Liver (tissue), 9 donors: Measurements from ENCODE around the gene ALK. TPM values are rescaled to one million over a fixed set of nuclear protein-coding genes. Genes with fewer than 3 reads are reported as not detected.

Source experiments
- DNase-seq: peaks from one replicate; pipeline ENCODE4 v3.0.0-alpha.2; 2017; ENCODE audit warnings: low spot score
- H3K27ac ChIP-seq, 2 donors: one replicate each; pipeline ENCODE4 v1.7.0; 2013; ENCODE audit warnings: inconsistent platforms in 2 of 2, low read length in 2 of 2, control low read depth in 1 of 2, low read depth in 1 of 2, mild to moderate bottlenecking in 1 of 2
- H3K27me3 ChIP-seq, 4 donors: one replicate each; pipeline versions ENCODE4 v1.6.1 to v1.7.0; 2013; ENCODE audit warnings: low read length in 3 of 4, inconsistent platforms in 1 of 4, mild to moderate bottlenecking in 1 of 4, moderate library complexity in 1 of 4; ENCODE audit not compliant: control insufficient read depth in 4 of 4, insufficient read depth in 4 of 4
- H3K36me3 ChIP-seq, 4 donors: one replicate each; pipeline versions ENCODE4 v1.6.1 to v1.7.0; 2013; ENCODE audit warnings: low read length in 3 of 4, mild to moderate bottlenecking in 3 of 4, low read depth in 1 of 4, moderate library complexity in 1 of 4; ENCODE audit not compliant: control insufficient read depth in 4 of 4, insufficient read depth in 3 of 4
- H3K4me1 ChIP-seq, 4 donors: one replicate each; pipeline versions ENCODE4 v1.6.1 to v1.7.0; 2013; ENCODE audit warnings: low read length in 3 of 4, mild to moderate bottlenecking in 3 of 4, moderate library complexity in 1 of 4; ENCODE audit not compliant: control insufficient read depth in 4 of 4, insufficient read depth in 4 of 4
- H3K4me3 ChIP-seq, 3 donors: one replicate each; pipeline versions ENCODE4 v1.6.1 to v1.7.0; 2013; ENCODE audit warnings: low read length in 3 of 3, control low read depth in 1 of 3, low read depth in 1 of 3, mild to moderate bottlenecking in 1 of 3
- H3K9ac ChIP-seq, 2 donors: one replicate each; pipeline ENCODE4 v1.7.0; 2013; ENCODE audit warnings: low read length in 2 of 2, mild to moderate bottlenecking in 2 of 2, moderate library complexity in 2 of 2, control low read depth in 1 of 2, low read depth in 1 of 2
- H3K9me3 ChIP-seq, 4 donors: one replicate each; pipeline versions ENCODE4 v1.6.1 to v1.7.0; 2013; ENCODE audit warnings: low read length in 3 of 4; ENCODE audit not compliant: control insufficient read depth in 4 of 4
- ATF3 ChIP-seq: IDR thresholded peaks from 2 replicates; pipeline ENCODE4 v1.6.1; 2016; ENCODE audit warnings: antibody characterized with exemption
- FOXA2 ChIP-seq: IDR thresholded peaks from 2 replicates; pipeline ENCODE4 v1.6.1; 2016; ENCODE audit warnings: antibody characterized with exemption
- GABPA ChIP-seq, 2 donors: IDR thresholded peaks in 1 of 2; conservative IDR thresholded peaks in 1 of 2; 2 replicates each; pipeline ENCODE4 v1.6.1; 2016; ENCODE audit warnings: antibody characterized with exemption in 2 of 2, mild to moderate bottlenecking in 1 of 2, moderate library complexity in 1 of 2
- HNF4A ChIP-seq, 2 donors: conservative IDR thresholded peaks; 2 replicates each; pipeline ENCODE4 v1.6.1; 2016; ENCODE audit warnings: antibody characterized with exemption in 2 of 2, mild to moderate bottlenecking in 2 of 2
- HNF4G ChIP-seq: IDR thresholded peaks from 2 replicates; pipeline ENCODE4 v1.6.1; 2016; ENCODE audit warnings: antibody characterized with exemption
- NR2F2 ChIP-seq: IDR thresholded peaks from 2 replicates; pipeline ENCODE4 v1.6.1; 2016; ENCODE audit warnings: antibody characterized with exemption
- RAD21 ChIP-seq, 2 donors: IDR thresholded peaks; 2 replicates each; pipeline ENCODE4 v1.6.1; 2016; ENCODE audit warnings: antibody characterized with exemption in 2 of 2, mild to moderate bottlenecking in 2 of 2
- RXRA ChIP-seq, 2 donors: IDR thresholded peaks; 2 replicates each; pipeline ENCODE4 v1.6.1; 2017 to 2018; ENCODE audit warnings: antibody characterized with exemption in 2 of 2, mild to moderate bottlenecking in 1 of 2
- SP1 ChIP-seq: IDR thresholded peaks from 2 replicates; pipeline ENCODE4 v1.6.1; 2018; ENCODE audit warnings: antibody characterized with exemption, mild to moderate bottlenecking
- TAF1 ChIP-seq: conservative IDR thresholded peaks from 2 replicates; pipeline ENCODE4 v1.6.1; 2016; ENCODE audit warnings: antibody characterized with exemption, mild to moderate bottlenecking
- YY1 ChIP-seq: IDR thresholded peaks from 2 replicates; pipeline ENCODE4 v1.6.1; 2016; ENCODE audit warnings: antibody characterized with exemption, mild to moderate bottlenecking
- ZBTB33 ChIP-seq: IDR thresholded peaks from 2 replicates; pipeline ENCODE4 v1.6.1; 2016; ENCODE audit warnings: antibody characterized with exemption
- WGBS: extraction: QIAGEN DNeasy Blood & Tissue Kit; methylation state at CpG from one replicate; pipeline ENCODE4 v1.1.7; 2013; 5-methylcytosine and 5-hydroxymethylcytosine counted together
- polyA plus RNA-seq, 2 donors: library from polyadenylated mRNA; stranded (reverse) in 1 of 2; unstranded in 1 of 2; fragments of 200-250 nt in 1 of 2; fragments of >200 nt in 1 of 2; fragmentation: Nextera tagmentation in 1 of 2; extraction: Ambion mirVana in 1 of 2; gene quantifications; one replicate each; pipeline versions ENCODE4 v1.2.1 to v1.2.3, GENCODE V29; 2013 to 2015
- total RNA-seq, 2 donors: library from RNA; depleted of rRNA; stranded (reverse); fragments of >200 nt; gene quantifications; one replicate each; pipeline ENCODE4 v1.2.3, GENCODE V29; 2014
- TF ChIP-seq, protein P1 (sequence below): fragments of 150-350 bp; IDR thresholded peaks from 2 replicates; pipeline ENCODE4 v1.5.1; 2017; ENCODE audit warnings: improper control_type of control experiment, low read depth, low read length; ENCODE audit not compliant: missing input control
- TF ChIP-seq, protein P2 (sequence below): IDR thresholded peaks from 2 replicates; pipeline ENCODE4 v1.6.1; 2016; ENCODE audit warnings: antibody characterized with exemption, mild to moderate bottlenecking
- donor health status: healthy.
- donor health status: healthy.
- donor health status: healthy.
- donor health status: healthy.
- donor health status: healthy.

The ALK gene
- total and polyA plus RNA-seq, 4 donors, result under 0.01 TPM; not detected in 3

GRCh38 chr2:29215739-29216608, 705.4 kb downstream of the ALK start:
- no peaks in the 10 kb centered on the region for H3K4me1 ChIP-seq
- H3K9ac ChIP-seq, result no peak overlapping the region
- no peaks in the 10 kb centered on the region for H3K36me3 ChIP-seq
- H3K4me3 ChIP-seq, result no peak overlapping the region
- peaks cover 0 to 2% (median 0%) of the 10 kb centered on the region in 4 donors for H3K27me3 ChIP-seq
- WGBS, result 89% methylated on average over 20 of the region's 20 CpGs
- TF ChIP-seq RXRA (IDR thresholded peaks at IDR 0.05) (no peak), FOXA2 (no peak), SP1 (no peak), YY1 (no peak), HNF4G (no peak)
- no peak overlapping the region for H3K27ac ChIP-seq
- DNase-seq, result peak; percentile 6
- no peaks in the 10 kb centered on the region for H3K9me3 ChIP-seq

- TF ChIP-seq, protein P1, sequence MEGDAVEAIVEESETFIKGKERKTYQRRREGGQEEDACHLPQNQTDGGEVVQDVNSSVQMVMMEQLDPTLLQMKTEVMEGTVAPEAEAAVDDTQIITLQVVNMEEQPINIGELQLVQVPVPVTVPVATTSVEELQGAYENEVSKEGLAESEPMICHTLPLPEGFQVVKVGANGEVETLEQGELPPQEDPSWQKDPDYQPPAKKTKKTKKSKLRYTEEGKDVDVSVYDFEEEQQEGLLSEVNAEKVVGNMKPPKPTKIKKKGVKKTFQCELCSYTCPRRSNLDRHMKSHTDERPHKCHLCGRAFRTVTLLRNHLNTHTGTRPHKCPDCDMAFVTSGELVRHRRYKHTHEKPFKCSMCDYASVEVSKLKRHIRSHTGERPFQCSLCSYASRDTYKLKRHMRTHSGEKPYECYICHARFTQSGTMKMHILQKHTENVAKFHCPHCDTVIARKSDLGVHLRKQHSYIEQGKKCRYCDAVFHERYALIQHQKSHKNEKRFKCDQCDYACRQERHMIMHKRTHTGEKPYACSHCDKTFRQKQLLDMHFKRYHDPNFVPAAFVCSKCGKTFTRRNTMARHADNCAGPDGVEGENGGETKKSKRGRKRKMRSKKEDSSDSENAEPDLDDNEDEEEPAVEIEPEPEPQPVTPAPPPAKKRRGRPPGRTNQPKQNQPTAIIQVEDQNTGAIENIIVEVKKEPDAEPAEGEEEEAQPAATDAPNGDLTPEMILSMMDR, result no peak
- no peak for TF ChIP-seq RXRA (IDR thresholded peaks at IDR 0.05)
- H3K4me3 ChIP-seq, result no peak overlapping the region
- no peaks in the 10 kb centered on the region for H3K9me3 ChIP-seq
- peaks cover 0 to 2% (median 0%) of the 10 kb centered on the region in 4 donors for H3K27me3 ChIP-seq
- H3K4me1 ChIP-seq, result no peaks in the 10 kb centered on the region
- H3K27ac ChIP-seq, result no peak overlapping the region
- H3K36me3 ChIP-seq, result no peaks in the 10 kb centered on the region
- WGBS, result 88% methylated on average over 5 of the region's 5 CpGs
- DNase-seq, result no peak
- H3K9ac ChIP-seq, result no peak overlapping the region
Observed at GRCh38 chr2:29215073-29215472, 706.3 kb downstream of the ALK start.

- no peak for DNase-seq
- Histone ChIP-seq H3K4me1 (no peaks in the 10 kb centered on the region), H3K36me3 (no peaks in the 10 kb centered on the region), H3K4me3 (no peak overlapping the region), H3K9ac (no peak overlapping the region), H3K9me3 (no peaks in the 10 kb centered on the region), H3K27ac (no peak overlapping the region), H3K27me3 (peaks cover 0 to 2% (median 0%) of the 10 kb centered on the region in 4 donors)
- WGBS, result 61% methylated on average over 9 of the region's 9 CpGs
- no peak for TF ChIP-seq RAD21 (IDR thresholded peaks at IDR 0.05)
- TF ChIP-seq RXRA (IDR thresholded peaks at IDR 0.05), result no peak
- TF ChIP-seq, protein P1, result no peak
- TF ChIP-seq ZBTB33, result no peak
- no peak for TF ChIP-seq SP1
- no peak for TF ChIP-seq NR2F2
- TF ChIP-seq FOXA2, result no peak
- TF ChIP-seq HNF4G, result no peak
- no peak for TF ChIP-seq ATF3
- no peak for TF ChIP-seq HNF4A (conservative IDR thresholded peaks at IDR 0.05)
- no peak for TF ChIP-seq GABPA (IDR thresholded peaks at IDR 0.05 in 1 of 2, conservative IDR thresholded peaks at IDR 0.05 in 1 of 2)
- TF ChIP-seq, protein P2, sequence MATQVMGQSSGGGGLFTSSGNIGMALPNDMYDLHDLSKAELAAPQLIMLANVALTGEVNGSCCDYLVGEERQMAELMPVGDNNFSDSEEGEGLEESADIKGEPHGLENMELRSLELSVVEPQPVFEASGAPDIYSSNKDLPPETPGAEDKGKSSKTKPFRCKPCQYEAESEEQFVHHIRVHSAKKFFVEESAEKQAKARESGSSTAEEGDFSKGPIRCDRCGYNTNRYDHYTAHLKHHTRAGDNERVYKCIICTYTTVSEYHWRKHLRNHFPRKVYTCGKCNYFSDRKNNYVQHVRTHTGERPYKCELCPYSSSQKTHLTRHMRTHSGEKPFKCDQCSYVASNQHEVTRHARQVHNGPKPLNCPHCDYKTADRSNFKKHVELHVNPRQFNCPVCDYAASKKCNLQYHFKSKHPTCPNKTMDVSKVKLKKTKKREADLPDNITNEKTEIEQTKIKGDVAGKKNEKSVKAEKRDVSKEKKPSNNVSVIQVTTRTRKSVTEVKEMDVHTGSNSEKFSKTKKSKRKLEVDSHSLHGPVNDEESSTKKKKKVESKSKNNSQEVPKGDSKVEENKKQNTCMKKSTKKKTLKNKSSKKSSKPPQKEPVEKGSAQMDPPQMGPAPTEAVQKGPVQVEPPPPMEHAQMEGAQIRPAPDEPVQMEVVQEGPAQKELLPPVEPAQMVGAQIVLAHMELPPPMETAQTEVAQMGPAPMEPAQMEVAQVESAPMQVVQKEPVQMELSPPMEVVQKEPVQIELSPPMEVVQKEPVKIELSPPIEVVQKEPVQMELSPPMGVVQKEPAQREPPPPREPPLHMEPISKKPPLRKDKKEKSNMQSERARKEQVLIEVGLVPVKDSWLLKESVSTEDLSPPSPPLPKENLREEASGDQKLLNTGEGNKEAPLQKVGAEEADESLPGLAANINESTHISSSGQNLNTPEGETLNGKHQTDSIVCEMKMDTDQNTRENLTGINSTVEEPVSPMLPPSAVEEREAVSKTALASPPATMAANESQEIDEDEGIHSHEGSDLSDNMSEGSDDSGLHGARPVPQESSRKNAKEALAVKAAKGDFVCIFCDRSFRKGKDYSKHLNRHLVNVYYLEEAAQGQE, result no peak
- no peak for TF ChIP-seq TAF1
- TF ChIP-seq YY1, result no peak
Observed at GRCh38 chr2:29213888-29214291, 707.5 kb downstream of the ALK start.
